GM19099 (cell line): Measurements from ENCODE around the gene XRCC5.

ENCODE experiments used
- POLR2A ChIP-seq: IDR thresholded peaks from 3 replicates; pipeline ENCODE4 v1.6.1; 2011; ENCODE audit warnings: low read depth; ENCODE audit not compliant: insufficient read length; ENCODE audit errors: extremely low read depth

Gene XRCC5

GRCh38 chr2:216192181-216192580, 83.0 kb downstream of the XRCC5 start:
- no peak for TF ChIP-seq POLR2A

- no peak for TF ChIP-seq POLR2A
Observed at GRCh38 chr2:216192931-216193330, 83.8 kb downstream of the XRCC5 start.

GRCh38 chr2:216194013-216194412, 84.9 kb downstream of the XRCC5 start:
- no peak for TF ChIP-seq POLR2A

- no peak for TF ChIP-seq POLR2A
Observed at GRCh38 chr2:216194561-216194960, 85.4 kb downstream of the XRCC5 start.

- no peak for TF ChIP-seq POLR2A
Observed at GRCh38 chr2:216195565-216196029, 86.4 kb downstream of the XRCC5 start.

- no peak for TF ChIP-seq POLR2A
Observed at GRCh38 chr2:216201692-216202306, 92.7 kb downstream of the XRCC5 start.

- TF ChIP-seq POLR2A: no peak
Observed at GRCh38 chr2:216202626-216203250, 93.6 kb downstream of the XRCC5 start.

- TF ChIP-seq POLR2A: no peak
Observed at GRCh38 chr2:216205486-216205885, 96.3 kb downstream of the XRCC5 start.

GRCh38 chr2:216206041-216206703, 97.0 kb downstream of the XRCC5 start:
- no peak for TF ChIP-seq POLR2A

- no peak for TF ChIP-seq POLR2A
Observed at GRCh38 chr2:216206821-216207220, 97.7 kb downstream of the XRCC5 start.

- TF ChIP-seq POLR2A: no peak
Observed at GRCh38 chr2:216210701-216211540, 101.8 kb downstream of the XRCC5 start.

- TF ChIP-seq POLR2A: no peak
Observed at GRCh38 chr2:216211614-216212145, 102.5 kb downstream of the XRCC5 start.

GRCh38 chr2:216214768-216215167, 105.6 kb downstream of the XRCC5 start:
- TF ChIP-seq POLR2A: no peak

GRCh38 chr2:216215658-216216390, 106.7 kb downstream of the XRCC5 start:
- no peak for TF ChIP-seq POLR2A

GRCh38 chr2:216216951-216217903, 108.1 kb downstream of the XRCC5 start:
- no peak for TF ChIP-seq POLR2A
